ENCODE data around the gene AQP2.

The AQP2 gene

GRCh38 chr12:49917788-49918173 is 32.8 kb upstream of the AQP2 start:
- no peaks in the 10 kb centered on the region for H3K9me2 ChIP-seq (replicated peaks; ENCODE audit: control insufficient read depth, low read length)
- H3K4me3 ChIP-seq (ENCODE audit: low read length), result no peak overlapping the region
- H3K27ac ChIP-seq (ENCODE audit: low read depth, low read length), result no peak overlapping the region
- no peaks in the 10 kb centered on the region for H3K36me3 ChIP-seq (ENCODE audit: control insufficient read depth, low read length)
- no peaks in the 10 kb centered on the region for H4K20me1 ChIP-seq (ENCODE audit: control insufficient read depth, insufficient read depth, low read depth, low read length)
- TF ChIP-seq, protein P1, sequence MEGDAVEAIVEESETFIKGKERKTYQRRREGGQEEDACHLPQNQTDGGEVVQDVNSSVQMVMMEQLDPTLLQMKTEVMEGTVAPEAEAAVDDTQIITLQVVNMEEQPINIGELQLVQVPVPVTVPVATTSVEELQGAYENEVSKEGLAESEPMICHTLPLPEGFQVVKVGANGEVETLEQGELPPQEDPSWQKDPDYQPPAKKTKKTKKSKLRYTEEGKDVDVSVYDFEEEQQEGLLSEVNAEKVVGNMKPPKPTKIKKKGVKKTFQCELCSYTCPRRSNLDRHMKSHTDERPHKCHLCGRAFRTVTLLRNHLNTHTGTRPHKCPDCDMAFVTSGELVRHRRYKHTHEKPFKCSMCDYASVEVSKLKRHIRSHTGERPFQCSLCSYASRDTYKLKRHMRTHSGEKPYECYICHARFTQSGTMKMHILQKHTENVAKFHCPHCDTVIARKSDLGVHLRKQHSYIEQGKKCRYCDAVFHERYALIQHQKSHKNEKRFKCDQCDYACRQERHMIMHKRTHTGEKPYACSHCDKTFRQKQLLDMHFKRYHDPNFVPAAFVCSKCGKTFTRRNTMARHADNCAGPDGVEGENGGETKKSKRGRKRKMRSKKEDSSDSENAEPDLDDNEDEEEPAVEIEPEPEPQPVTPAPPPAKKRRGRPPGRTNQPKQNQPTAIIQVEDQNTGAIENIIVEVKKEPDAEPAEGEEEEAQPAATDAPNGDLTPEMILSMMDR (IDR thresholded peaks at IDR 0.05; ENCODE audit: low read depth, low read length, poor library complexity, severe bottlenecking), result no peak
- no peak for TF ChIP-seq EZH2phosphoT487 (IDR thresholded peaks at IDR 0.05; ENCODE audit: borderline replicate concordance, low read length)
- H3K27me3 ChIP-seq (ENCODE audit: control insufficient read depth, low read length), result peaks cover 16% of the 10 kb centered on the region
- no peaks in the 10 kb centered on the region for H3K9me3 ChIP-seq (ENCODE audit: control insufficient read depth, insufficient read depth, low read length)
- no peak overlapping the region for H3K4me2 ChIP-seq (ENCODE audit: low read length)
- no peaks in the 10 kb centered on the region for H3K79me2 ChIP-seq (ENCODE audit: control insufficient read depth, low read length)
- H3K4me1 ChIP-seq (ENCODE audit: control insufficient read depth, low read length), result no peaks in the 10 kb centered on the region
- no peaks in the 10 kb centered on the region for H3F3A ChIP-seq (ENCODE audit: control insufficient read depth, insufficient read depth)

GRCh38 chr12:49920241-49920914 is 30.2 kb upstream of the AQP2 start:
- Histone ChIP-seq H3K36me3 (ENCODE audit: control insufficient read depth, low read length) (no peaks in the 10 kb centered on the region), H3K9me3 (ENCODE audit: control insufficient read depth, insufficient read depth, low read length) (no peaks in the 10 kb centered on the region), H4K20me1 (ENCODE audit: control insufficient read depth, insufficient read depth, low read depth, low read length) (no peaks in the 10 kb centered on the region), H3K4me1 (ENCODE audit: control insufficient read depth, low read length) (no peaks in the 10 kb centered on the region), H3K4me2 (ENCODE audit: low read length) (no peak overlapping the region), H3K4me3 (ENCODE audit: low read length) (no peak overlapping the region), H3K27me3 (ENCODE audit: control insufficient read depth, low read length) (peaks cover 16% of the 10 kb centered on the region), H3K79me2 (ENCODE audit: control insufficient read depth, low read length) (no peaks in the 10 kb centered on the region), H3K9me2 (replicated peaks; ENCODE audit: control insufficient read depth, low read length) (no peaks in the 10 kb centered on the region), H3K27ac (ENCODE audit: low read depth, low read length) (no peak overlapping the region), H3F3A (ENCODE audit: control insufficient read depth, insufficient read depth) (no peaks in the 10 kb centered on the region)
- TF ChIP-seq, protein P1 (IDR thresholded peaks at IDR 0.05; ENCODE audit: low read depth, low read length, poor library complexity, severe bottlenecking), result no peak
- TF ChIP-seq EZH2phosphoT487 (IDR thresholded peaks at IDR 0.05; ENCODE audit: borderline replicate concordance, low read length), result no peak

DNA sequence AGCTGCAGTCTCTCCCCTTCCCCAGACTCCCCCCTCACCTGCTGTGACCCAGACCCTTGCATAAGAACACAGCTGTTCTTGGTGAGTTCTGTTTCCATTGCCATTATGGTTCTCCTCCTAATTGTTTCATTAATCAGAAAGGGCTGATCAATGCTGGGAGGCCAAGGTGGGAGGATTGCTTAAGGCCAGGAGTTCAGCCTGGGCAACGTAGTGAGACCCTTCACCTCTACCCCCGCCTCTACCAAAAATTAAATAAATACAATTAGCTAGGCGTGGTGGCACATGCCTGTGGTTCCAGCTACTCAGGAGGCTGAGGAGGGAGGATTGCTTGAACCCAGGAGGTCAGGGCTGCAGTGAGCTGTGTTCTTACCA is 29.6 kb upstream of the AQP2 start:
- no peaks in the 10 kb centered on the region for H3K9me2 ChIP-seq (replicated peaks; ENCODE audit: control insufficient read depth, low read length)
- no peaks in the 10 kb centered on the region for H3F3A ChIP-seq (ENCODE audit: control insufficient read depth, insufficient read depth)
- TF ChIP-seq EZH2phosphoT487 (IDR thresholded peaks at IDR 0.05; ENCODE audit: borderline replicate concordance, low read length), result no peak
- TF ChIP-seq, protein P1 (IDR thresholded peaks at IDR 0.05; ENCODE audit: low read depth, low read length, poor library complexity, severe bottlenecking), result no peak
- H3K4me2 ChIP-seq (ENCODE audit: low read length), result no peak overlapping the region
- H3K27ac ChIP-seq (ENCODE audit: low read depth, low read length), result no peak overlapping the region
- H3K79me2 ChIP-seq (ENCODE audit: control insufficient read depth, low read length), result no peaks in the 10 kb centered on the region
- no peaks in the 10 kb centered on the region for H3K36me3 ChIP-seq (ENCODE audit: control insufficient read depth, low read length)
- no peak overlapping the region for H3K4me3 ChIP-seq (ENCODE audit: low read length)
- H3K9me3 ChIP-seq (ENCODE audit: control insufficient read depth, insufficient read depth, low read length), result no peaks in the 10 kb centered on the region
- H3K4me1 ChIP-seq (ENCODE audit: control insufficient read depth, low read length), result no peaks in the 10 kb centered on the region
- no peaks in the 10 kb centered on the region for H4K20me1 ChIP-seq (ENCODE audit: control insufficient read depth, insufficient read depth, low read depth, low read length)
- H3K27me3 ChIP-seq (ENCODE audit: control insufficient read depth, low read length), result peaks cover 16% of the 10 kb centered on the region
